ENCODE measurements around the gene GFER. TPM values are rescaled to one million over a fixed set of nuclear protein-coding genes. Genes with fewer than 3 reads are reported as not detected.
"Not testable (repeated sequence)": the region's sequence is repeated elsewhere in the genome, so short reads cannot be mapped to it uniquely, and the experiment has no call there.

GFER gene
- total RNA-seq (2014; rRNA removed; shearing (Covaris generic); ENCODE audit: low replicate concordance): 39.9 and 64.5 TPM in 2 replicates

DNA sequence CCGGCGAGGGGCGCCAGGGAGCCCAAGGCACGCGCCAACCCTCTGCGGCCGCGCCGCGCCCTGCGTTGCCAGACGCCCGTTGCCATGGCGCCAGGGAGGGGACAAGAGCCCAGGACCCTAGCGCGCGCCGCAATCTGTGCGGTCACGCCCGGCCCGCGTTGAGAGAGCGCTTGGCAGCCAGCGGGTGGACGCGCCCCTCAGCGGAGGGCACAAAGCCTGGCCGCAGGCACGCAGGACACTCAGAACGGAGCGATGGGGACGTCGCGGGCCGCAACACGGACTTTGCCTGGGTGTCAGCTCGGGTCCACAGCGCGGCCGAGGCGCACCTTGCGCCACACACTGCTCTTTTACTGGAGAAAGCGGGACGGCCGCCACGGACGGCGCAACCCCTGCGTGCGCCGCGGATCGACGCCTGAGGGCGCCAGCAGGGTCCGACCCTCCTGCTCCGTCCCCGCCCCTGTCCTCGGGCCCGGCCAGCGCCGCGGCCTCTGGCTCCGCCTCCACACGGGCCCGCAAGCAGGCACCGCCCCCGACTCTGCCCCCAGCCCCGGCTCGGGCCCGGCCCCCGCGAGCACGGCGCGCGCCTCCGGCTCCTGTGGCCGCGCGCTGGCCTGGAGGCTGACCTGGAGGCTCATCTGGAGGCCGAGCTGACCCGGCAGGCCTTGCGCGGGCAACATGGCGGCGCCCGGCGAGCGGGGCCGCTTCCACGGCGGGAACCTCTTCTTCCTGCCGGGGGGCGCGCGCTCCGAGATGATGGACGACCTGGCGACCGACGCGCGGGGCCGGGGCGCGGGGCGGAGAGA is at the start of gene GFER:
GFER (plus strand) TSS at position 650 of the 803 bp plus-strand sequence; CDS start at position 676, 26 bp downstream.
- Histone ChIP-seq H3K4me3 (peak within 1 kb of the TSS; percentile 67), H3K27me3 (peaks cover 21% of the 10 kb centered on the region), H3K9me3 (no peaks in the 10 kb centered on the region), H3K36me3 (peaks cover 24% of the 10 kb centered on the region)
- peak; percentile 95 for DNase-seq

DNA sequence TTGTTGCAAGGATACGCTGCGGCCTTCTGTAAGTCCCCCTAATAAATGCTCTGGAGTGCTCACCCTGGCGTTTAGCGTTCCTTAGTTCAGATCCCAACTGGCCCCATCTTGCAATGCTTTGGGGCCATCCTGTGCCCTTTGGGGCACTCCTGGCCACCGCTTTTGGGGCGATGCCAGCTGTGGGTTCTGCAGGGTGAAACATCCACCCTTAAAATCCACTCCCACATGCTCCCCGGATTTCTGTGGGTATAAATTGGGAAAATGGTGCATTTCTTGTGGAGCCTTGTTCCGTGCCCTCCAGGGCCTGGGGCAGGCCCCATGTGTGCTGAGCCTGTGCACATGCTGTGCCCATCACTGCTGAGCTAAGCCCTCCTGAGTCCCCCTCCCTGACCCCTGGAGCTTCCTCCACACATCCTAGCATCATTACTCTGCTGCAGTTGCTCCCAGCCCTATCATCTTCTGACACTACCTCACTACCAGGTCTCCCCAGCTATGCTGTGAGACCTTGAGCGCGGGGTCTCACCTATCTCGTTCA is 47.0 kb upstream of the GFER start:
- peaks cover 40% of the 10 kb centered on the region for H3K36me3 ChIP-seq
- H3K4me3 ChIP-seq: no peak overlapping the region
- no peaks in the 10 kb centered on the region for H3K9me3 ChIP-seq
- DNase-seq: no peak
- no peaks in the 10 kb centered on the region for H3K27me3 ChIP-seq

DNA sequence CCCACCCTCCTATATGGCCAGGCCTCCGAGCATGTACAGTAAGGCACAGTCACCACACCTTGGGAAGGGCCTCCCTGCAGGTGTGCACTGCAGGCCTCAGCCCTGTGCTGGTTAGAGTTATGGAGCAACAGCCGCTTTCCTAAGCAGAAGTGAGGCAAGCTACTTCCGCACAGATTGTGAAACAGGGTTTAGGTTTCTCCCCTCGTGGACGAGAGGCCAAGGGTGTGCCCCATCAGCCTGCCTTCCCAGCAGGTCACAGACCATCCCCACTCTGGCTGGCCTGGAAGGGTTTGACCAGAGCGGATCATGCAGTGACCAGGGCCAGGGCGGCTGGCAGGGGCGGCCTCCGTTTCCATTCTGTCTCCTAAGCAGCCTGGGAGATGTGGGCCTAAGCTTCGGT is 45.7 kb upstream of the GFER start:
- Histone ChIP-seq H3K27me3 (no peaks in the 10 kb centered on the region), H3K9me3 (no peaks in the 10 kb centered on the region), H3K4me3 (no peak overlapping the region), H3K36me3 (peaks cover 40% of the 10 kb centered on the region)
- no peak for DNase-seq

DNA sequence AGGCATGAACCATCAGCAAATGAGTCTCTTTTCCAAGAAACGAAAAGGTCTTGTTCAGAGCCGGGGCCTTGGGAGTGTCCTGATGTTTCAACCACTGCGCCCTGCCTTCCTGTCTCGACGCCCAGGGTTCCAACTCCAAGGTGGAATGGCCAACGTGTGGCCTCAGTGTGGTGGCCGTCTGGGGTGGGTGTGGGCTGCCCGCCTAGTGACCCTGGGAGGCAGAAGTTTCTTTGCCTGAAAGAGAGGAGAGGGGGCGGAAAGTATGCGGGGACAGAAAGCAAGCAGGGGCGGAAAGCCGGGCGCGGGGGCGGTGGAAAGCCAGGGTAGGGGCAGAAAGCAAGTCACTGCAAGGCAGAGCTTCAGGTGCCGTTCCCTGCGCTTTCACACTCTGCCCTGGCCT is 45.1 kb upstream of the GFER start:
- no peak overlapping the region for H3K4me3 ChIP-seq
- peaks cover 40% of the 10 kb centered on the region for H3K36me3 ChIP-seq
- DNase-seq: no peak
- H3K9me3 ChIP-seq: no peaks in the 10 kb centered on the region
- no peaks in the 10 kb centered on the region for H3K27me3 ChIP-seq

DNA sequence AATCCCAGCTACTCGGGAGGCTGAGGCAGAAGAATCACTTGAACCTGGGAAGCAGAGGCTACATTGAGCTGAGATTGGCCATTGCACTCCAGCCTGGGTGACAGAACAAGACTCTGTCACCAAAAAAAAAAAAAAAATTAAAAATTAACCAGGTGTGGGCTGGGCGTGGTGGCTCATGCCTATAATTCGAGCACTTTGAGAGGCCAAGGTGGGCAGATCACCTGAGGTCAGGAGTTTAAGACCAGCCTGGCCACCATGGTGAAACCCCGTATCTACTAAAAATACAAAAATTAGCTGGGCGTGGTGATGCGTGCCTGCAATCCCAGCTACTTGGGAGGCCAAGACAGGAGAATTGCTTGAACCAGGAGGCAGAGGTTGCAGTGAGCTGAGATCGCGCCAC is 44.2 kb upstream of the GFER start:
- not testable (repeated sequence) for H3K9me3 ChIP-seq, DNase-seq, H3K27me3 ChIP-seq, H3K4me3 ChIP-seq
- H3K36me3 ChIP-seq: peaks cover 40% of the 10 kb centered on the region

DNA sequence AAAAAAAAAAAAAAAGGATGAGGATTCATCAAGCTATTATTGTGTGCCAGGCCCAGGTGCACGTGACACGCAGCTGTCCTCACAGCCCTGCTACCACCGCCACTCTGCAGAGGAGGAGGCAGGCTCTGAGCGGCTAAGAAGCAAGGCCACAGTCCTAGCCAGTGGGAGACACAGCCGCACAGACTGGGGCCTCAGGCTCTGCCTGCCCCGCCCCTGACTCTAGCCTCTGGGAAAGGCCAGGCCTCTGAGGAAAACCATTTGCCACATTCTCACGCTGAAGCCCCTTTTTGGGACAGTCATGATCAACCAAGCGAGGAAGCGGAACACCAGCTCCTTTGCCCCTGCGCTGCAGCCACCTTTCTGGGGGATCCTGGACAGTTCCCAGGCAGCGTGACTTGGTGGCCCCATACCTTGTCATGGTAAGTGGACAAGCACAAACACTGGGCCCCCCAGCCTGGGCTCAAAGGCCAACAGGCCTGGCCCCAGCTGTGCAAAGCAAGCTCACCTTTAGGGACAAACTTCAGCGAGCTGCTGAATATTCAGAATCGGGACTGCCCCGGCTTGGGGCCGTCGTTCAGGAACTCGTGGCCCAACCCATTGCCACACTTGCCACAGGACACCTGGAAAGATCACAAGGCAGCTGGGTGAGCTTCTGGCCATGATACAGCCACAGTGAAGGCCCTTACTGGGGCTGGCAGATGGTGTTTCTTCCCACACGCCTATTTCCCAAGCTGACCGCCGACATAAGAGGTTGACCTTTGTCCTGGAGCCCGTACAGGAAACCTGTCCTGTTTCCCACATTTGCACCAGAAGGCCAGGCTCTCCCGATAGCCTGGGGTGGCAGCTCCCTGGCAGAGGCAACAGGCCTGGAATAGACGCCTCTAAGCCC is 43.5 kb upstream of the GFER start:
- peak overlapping the region; percentile 86 for H3K4me3 ChIP-seq
- H3K36me3 ChIP-seq: peaks cover 40% of the 10 kb centered on the region
- DNase-seq: no peak

DNA sequence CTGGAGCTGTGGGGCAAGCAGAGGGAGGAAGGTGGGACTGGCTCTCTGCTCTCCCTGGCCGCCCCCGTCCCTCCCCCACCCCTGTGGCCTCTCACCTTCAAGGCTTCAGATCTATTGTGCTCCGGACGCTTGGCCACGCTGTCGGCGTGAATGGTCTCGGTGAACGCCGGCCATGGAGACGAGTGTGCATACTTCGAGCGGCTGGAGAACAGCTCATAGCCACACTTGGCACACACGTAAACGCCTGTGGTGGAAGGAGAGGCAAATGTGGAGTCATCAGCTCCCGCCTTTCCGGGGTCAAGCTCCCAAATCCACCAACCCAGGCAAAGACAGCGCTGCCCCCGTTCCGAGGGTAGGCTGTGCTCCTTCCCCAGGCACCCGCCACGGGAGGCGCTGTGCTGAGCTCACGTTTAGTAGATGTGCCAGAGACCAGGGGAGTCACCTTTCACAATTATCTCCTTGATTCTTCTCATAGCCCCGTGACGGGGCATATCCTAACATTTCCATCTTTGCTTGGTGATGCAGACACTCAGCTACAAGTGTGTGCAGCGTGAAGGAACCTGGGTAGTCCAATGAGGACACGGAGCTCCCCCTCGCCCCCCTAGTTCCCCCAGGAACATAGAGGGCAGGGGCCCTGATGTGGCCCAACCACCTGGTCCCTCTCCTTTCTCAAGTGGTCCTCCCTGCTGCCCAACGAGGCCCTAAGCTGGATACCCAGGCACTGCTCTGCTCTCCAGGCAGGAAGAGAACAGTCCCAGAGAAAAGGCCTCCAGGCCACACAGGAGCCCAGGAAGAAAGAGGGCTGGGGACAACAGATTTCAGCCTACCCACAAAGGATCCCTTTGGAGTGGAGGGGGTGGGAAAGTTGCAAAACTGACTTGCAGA is 42.6 kb upstream of the GFER start:
- DNase-seq: peak; percentile 97
- peaks cover 40% of the 10 kb centered on the region for H3K36me3 ChIP-seq
- H3K27me3 ChIP-seq: no peaks in the 10 kb centered on the region
- H3K9me3 ChIP-seq: no peaks in the 10 kb centered on the region
- peak overlapping the region; percentile 86 for H3K4me3 ChIP-seq

More for the DNA sequence above, 43.5 kb upstream of the GFER start:
- no peaks in the 10 kb centered on the region for H3K9me3 ChIP-seq
- no peaks in the 10 kb centered on the region for H3K27me3 ChIP-seq

DNA sequence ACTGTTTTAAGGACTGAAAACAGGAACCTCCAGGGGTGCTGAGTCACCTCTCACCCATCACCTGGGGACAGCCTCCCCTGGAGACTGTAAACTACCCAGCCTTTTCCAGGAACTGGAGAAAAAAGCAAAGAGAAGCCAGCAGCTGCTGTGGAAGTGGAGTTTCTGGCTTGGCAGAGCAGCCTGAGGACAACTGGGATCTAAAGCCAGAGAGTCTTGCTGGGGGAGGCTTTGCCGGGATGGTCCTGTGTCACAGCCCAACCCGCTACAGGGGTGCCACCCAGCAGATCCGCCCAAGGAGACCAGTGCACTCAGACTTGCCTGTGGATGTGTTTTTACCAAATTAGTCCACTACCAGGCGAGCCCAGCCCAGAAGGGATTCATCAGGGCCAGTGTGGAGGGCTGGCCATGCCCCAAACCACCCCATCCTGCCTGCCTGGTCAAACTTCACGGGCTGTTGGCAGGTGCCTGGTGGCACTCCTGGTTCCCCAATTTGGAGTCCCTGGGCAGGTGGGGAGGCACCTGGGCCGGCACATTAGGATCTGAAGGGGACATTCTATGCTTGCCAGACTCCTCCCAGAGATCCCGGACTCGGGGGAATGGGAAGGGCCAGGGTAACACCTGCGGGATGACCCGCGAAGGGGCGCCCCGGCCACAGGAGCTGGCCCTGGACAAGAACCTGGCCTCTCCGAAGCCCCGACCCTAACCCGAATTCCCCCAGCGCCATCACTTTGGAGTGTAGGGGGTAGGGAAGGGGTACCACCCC is 41.8 kb upstream of the GFER start:
- Histone ChIP-seq H3K9me3 (no peaks in the 10 kb centered on the region), H3K27me3 (no peaks in the 10 kb centered on the region), H3K36me3 (peaks cover 37% of the 10 kb centered on the region), H3K4me3 (peak overlapping the region; percentile 86)
- no peak for DNase-seq

DNA sequence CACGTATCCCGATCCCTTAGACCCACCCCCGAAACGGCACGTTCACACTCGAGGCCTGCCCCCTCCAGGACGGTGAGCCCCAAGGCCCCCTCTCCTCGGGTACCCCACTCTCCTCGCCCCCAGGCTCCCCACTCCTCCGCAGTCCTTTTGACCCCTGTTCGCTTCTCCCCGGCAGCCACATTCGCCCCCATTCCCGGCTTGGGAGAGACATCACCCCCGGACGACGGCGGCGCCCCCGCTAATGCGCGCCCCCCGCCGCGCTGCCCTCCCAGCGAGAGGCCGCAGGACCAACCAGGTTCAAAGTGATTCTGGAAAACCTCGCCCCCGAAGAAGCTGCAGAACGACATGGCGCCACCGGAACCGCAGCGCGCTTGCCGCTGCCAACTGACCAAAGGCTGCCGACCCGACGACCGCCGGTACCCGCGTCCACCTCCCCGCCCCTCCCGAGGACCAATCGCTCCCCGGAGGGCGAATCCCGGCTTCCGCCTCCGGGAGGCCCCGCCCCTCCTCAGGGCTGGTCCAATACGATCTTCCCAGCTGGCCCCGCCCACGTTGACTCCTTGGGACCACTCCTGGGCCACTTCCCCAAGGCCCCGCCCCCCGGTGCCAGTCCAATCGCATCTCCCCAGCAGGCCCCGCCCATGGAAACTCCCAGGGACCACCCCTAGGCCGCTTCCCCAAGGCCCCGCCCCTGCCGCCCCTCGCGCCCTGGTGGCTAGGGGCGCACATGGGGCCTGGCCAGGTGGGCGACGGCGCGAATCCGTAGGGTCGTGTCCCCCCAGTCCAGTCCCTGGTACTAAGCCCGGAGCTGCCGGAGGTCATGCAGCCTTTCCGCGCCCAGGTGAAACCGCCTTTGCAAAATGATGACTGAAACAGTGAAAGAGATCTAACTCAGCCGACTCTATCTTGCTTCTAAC is 40.9 kb upstream of the GFER start, which contains the start of gene MSRB1:
MSRB1 (minus strand) TSS at position 390 of the 917 bp plus-strand sequence; CDS start at position 347, 43 bp downstream.
- DNase-seq: peak; percentile 99
- H3K9me3 ChIP-seq: no peaks in the 10 kb centered on the region
- peaks cover 30% of the 10 kb centered on the region for H3K36me3 ChIP-seq
- no peaks in the 10 kb centered on the region for H3K27me3 ChIP-seq
- peak within 1 kb of the TSS; percentile 86 for H3K4me3 ChIP-seq

DNA sequence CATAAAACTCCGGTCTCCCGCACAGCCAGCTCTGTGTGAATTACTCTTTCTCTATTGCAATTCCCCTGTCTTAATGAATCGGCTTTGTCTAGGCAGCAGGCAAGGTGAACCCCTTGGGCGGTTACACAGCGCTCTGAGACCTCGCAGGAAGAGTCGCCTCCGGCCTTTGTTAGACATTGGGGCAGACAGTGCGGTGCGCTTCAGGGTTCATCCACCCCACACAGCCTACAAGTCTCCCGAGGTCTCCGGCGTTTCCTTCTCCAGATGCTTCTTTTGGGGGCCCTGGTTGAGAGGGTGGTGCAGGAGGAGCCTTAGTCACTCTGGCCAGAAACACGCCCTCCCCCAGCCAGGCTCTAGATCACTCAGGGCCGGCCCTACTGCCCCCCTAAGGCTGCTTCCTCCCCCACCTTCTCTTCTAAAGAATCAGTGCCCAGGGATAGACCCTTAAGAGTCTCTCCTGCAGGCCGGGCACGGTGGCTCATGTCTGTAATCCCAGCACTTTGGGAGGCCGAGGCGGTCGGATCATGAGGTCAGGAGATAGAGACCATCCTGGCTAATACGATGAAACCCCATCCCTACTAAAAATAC is 39.3 kb upstream of the GFER start:
- no peak overlapping the region for H3K4me3 ChIP-seq
- DNase-seq: no peak

DNA sequence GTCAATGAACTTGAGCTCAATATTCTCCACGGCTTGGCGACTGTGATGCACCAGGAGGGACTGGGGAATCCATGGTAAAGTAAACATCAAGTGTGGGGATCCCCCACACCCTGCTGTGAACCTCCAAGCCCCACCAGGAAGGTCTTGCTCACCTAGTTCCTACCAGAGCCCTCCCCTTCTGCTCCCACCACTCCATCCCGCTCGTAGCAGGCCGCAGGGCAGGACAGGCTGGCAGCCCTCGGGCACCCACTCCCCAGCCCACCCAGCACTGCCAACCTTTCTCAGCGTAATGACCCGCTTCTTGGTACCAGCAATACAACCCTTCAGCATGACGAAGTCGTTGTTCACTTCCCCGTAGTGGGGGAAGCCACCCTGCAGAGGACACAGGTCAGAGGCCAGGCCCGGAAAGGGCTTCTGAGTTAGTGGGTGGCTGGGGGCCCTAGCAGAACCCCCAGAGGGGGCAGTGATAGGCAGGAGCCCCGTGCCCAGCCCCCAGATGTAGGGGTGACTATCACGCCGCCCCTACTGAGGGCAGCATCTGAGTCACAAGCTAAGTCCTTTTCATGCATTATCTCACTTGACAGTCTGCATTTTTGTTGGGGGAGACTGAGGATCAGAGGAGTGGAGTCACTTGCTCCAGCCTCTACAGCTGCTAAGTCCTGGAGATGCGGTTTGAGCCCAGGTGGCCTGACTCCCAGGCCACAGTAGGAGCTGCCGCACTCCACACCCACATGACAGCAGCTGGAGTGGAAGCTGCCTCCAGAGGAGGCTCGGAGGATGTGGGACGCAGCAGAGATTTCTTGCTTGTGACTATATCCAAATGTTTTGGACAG is 38.2 kb upstream of the GFER start:
- Histone ChIP-seq H3K9me3 (no peaks in the 10 kb centered on the region), H3K36me3 (peaks cover 3% of the 10 kb centered on the region), H3K4me3 (no peak overlapping the region), H3K27me3 (no peaks in the 10 kb centered on the region)
- DNase-seq: no peak

More for the DNA sequence above, 39.3 kb upstream of the GFER start:
- Histone ChIP-seq H3K27me3 (no peaks in the 10 kb centered on the region), H3K36me3 (peaks cover 14% of the 10 kb centered on the region), H3K9me3 (no peaks in the 10 kb centered on the region)

DNA sequence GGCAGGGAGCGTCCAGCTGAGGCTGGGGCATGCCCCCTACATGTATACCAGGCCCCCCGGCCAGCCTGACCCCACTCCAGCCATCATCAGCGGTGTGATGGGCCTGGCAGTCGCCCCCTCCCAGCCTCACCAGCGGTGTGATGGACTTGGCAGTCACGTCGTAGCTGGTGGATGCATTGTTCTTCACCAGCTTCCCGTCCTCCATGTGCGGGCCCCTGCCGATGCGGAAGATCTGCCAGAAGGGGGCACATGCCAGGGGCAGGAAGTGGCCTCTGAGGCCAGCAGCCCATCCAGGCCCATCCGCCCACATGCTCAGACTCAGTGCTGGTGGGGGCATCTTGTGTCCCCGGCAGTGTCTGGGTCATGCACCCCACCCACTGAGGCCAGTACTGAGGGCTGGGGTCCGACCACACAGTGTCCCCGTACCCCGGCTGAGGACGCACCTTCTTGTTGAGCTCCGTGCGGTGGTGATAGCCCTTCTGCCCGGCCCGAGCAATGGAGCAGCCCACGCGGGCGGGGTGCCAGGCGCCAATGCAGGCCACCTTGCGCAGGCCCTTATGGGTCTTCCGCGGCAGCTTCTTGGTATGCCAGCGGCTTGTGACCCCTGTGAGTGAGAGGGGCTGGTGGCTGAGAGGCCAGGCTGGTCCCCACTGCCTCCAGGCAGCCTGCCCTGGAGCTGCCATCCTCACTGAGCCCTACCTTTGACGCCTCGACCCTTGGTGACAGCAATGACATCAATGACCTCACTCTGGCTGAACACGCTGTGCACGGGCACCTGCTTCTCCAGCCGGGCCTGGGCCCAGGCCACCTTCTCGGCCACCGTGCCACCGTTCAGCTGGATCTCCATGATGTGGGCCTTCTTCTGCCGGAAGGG is 37.3 kb upstream of the GFER start:
- H3K9me3 ChIP-seq: no peaks in the 10 kb centered on the region
- no peak overlapping the region for H3K4me3 ChIP-seq
- no peaks in the 10 kb centered on the region for H3K27me3 ChIP-seq
- H3K36me3 ChIP-seq: no peaks in the 10 kb centered on the region
- DNase-seq: no peak

DNA sequence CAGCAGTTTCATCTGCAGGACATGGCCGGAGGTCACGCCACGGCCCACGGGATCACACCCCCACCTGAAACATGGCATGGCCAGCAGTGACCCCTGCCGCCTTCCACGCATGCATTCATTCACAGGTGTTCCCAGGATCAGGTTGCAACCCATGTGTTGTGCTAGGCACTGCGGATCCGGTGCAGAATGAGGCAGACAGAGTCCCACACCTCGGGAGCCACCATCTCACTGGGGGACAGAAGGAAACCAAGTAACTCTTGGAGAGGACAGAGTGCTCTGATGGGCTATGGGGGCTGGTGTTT is 36.7 kb upstream of the GFER start:
- no peak for DNase-seq
- Histone ChIP-seq H3K27me3 (no peaks in the 10 kb centered on the region), H3K4me3 (no peak overlapping the region), H3K36me3 (no peaks in the 10 kb centered on the region), H3K9me3 (no peaks in the 10 kb centered on the region)
